ENCODE results near the gene PCDH15. TPM values are rescaled to one million over a fixed set of nuclear protein-coding genes. Genes with fewer than 3 reads are reported as not detected.

PCDH15 gene
- total RNA-seq, 1 donor from 2014 or later, result not detected

- no peak for DNase-seq
- ChIA-PET POLR2A (no interaction called here), CTCF (no interaction called here)
- H3K36me3 Mint-ChIP-seq (ENCODE audit: low read depth), result no peaks in the 10 kb centered on the region
- no peaks in the 10 kb centered on the region for H3K27me3 Mint-ChIP-seq
- no peaks in the 10 kb centered on the region for H3K4me1 Mint-ChIP-seq
- ATAC-seq (ENCODE audit: low read depth), result no peak
- H3K4me3 Mint-ChIP-seq, result no peak overlapping the region
- H3K9me3 Mint-ChIP-seq, result no peaks in the 10 kb centered on the region
- no peak for TF ChIP-seq CTCF (IDR thresholded peaks at IDR 0.05)
- intact Hi-C loops (cut with micrococcal nuclease), result no loop called here
- H3K27ac Mint-ChIP-seq, result no peak overlapping the region
Observed at GRCh38 chr10:54194806-54195205, 606.2 kb downstream of the PCDH15 start.

- intact Hi-C loops (cut with micrococcal nuclease), result no loop called here
- no peaks in the 10 kb centered on the region for H3K36me3 Mint-ChIP-seq (ENCODE audit: low read depth)
- no peak for ATAC-seq (ENCODE audit: low read depth)
- peaks cover 7% of the 10 kb centered on the region for H3K9me3 Mint-ChIP-seq
- no peaks in the 10 kb centered on the region for H3K4me1 Mint-ChIP-seq
- no peak for TF ChIP-seq CTCF (IDR thresholded peaks at IDR 0.05)
- H3K27me3 Mint-ChIP-seq, result no peaks in the 10 kb centered on the region
- no peak overlapping the region for H3K4me3 Mint-ChIP-seq
- CTCF ChIA-PET, result no interaction called here
- H3K27ac Mint-ChIP-seq, result no peak overlapping the region
- no peak for DNase-seq
- POLR2A ChIA-PET, result no interaction called here
Observed at GRCh38 chr10:54159924-54160323, 641.1 kb downstream of the PCDH15 start.

- intact Hi-C loops (cut with micrococcal nuclease), result no loop called here
- Mint-ChIP-seq H3K27ac (no peak overlapping the region), H3K9me3 (no peaks in the 10 kb centered on the region), H3K27me3 (no peaks in the 10 kb centered on the region), H3K36me3 (ENCODE audit: low read depth) (no peaks in the 10 kb centered on the region), H3K4me1 (no peaks in the 10 kb centered on the region), H3K4me3 (no peak overlapping the region)
- DNase-seq (no peak), ATAC-seq (ENCODE audit: low read depth) (no peak)
- CTCF ChIA-PET, result no interaction called here
- TF ChIP-seq CTCF (IDR thresholded peaks at IDR 0.05), result no peak
- POLR2A ChIA-PET, result no interaction called here
Observed at GRCh38 chr10:54148508-54148907, 652.5 kb downstream of the PCDH15 start.

GRCh38 chr10:54139819-54140428, 661.1 kb downstream of the PCDH15 start:
- no peaks in the 10 kb centered on the region for H3K4me1 Mint-ChIP-seq
- intact Hi-C loops (cut with micrococcal nuclease), result no loop called here
- no peak for DNase-seq
- H3K27ac Mint-ChIP-seq, result no peak overlapping the region
- ChIA-PET CTCF (no interaction called here), POLR2A (no interaction called here)
- ATAC-seq (ENCODE audit: low read depth), result no peak
- TF ChIP-seq CTCF (IDR thresholded peaks at IDR 0.05), result no peak
- H3K4me3 Mint-ChIP-seq, result no peak overlapping the region
- peaks cover 8% of the 10 kb centered on the region for H3K9me3 Mint-ChIP-seq
- H3K27me3 Mint-ChIP-seq, result no peaks in the 10 kb centered on the region
- no peaks in the 10 kb centered on the region for H3K36me3 Mint-ChIP-seq (ENCODE audit: low read depth)

- intact Hi-C loops (cut with micrococcal nuclease), result no loop called here
- no peak overlapping the region for H3K4me3 Mint-ChIP-seq
- DNase-seq, result no peak
- H3K9me3 Mint-ChIP-seq, result peaks cover 8% of the 10 kb centered on the region
- H3K4me1 Mint-ChIP-seq, result no peaks in the 10 kb centered on the region
- no peak overlapping the region for H3K27ac Mint-ChIP-seq
- ChIA-PET POLR2A (no interaction called here), CTCF (no interaction called here)
- ATAC-seq (ENCODE audit: low read depth), result no peak
- no peaks in the 10 kb centered on the region for H3K27me3 Mint-ChIP-seq
- H3K36me3 Mint-ChIP-seq (ENCODE audit: low read depth), result no peaks in the 10 kb centered on the region
- TF ChIP-seq CTCF (IDR thresholded peaks at IDR 0.05), result no peak
Observed at GRCh38 chr10:54137396-54137795, 663.6 kb downstream of the PCDH15 start.
